IPS DF 4.7 (cell line): ENCODE data around the gene SARS2.
"Not testable (repeated sequence)": the region's sequence is repeated elsewhere in the genome, so short reads cannot be mapped to it uniquely, and the experiment has no call there.

Experiments used
- DNase-seq: peaks from one replicate; pipeline ENCODE4 v3.0.0-alpha.2; 2013; ENCODE audit warnings: low spot score; ENCODE audit errors: extremely low read depth

SARS2 gene

DNA sequence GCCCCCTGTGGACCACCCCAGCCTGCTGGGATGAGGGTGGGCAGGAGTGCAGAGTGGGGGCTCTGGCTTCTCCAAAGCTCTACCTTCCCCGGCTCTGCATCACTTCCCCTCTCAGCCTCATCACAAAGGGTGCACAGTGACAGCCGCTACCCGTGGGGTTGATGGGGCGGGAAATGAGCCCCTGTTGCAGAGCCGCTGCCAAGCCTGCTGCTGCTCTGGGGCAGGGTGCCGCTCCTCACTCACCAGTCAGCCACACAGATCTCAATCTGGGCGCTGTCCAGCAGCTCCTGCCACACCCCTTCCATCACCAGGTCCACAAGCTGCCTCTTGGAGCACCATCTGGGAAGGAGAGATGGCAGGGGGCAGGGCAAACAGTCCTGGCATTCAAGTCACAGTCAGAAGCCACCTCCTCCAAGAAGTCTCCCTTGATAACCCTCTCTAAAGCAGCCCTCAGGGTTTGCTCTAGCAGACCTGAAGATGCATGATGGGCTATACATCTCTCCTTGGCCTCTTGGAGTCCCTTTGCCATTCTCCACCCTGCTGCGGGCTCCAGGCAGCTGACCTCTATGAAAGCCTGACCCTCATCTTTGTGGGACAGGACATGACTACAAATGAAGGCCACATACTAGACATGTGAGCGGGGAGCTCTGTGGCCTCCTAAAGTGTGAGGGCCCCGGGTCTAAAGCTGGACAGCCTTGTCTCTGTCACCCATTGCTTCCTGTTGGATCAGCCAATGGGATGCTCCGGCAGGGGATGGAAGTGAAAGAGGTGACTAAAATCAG is 15.9 kb upstream of the SARS2 start:
- no peak for DNase-seq

DNA sequence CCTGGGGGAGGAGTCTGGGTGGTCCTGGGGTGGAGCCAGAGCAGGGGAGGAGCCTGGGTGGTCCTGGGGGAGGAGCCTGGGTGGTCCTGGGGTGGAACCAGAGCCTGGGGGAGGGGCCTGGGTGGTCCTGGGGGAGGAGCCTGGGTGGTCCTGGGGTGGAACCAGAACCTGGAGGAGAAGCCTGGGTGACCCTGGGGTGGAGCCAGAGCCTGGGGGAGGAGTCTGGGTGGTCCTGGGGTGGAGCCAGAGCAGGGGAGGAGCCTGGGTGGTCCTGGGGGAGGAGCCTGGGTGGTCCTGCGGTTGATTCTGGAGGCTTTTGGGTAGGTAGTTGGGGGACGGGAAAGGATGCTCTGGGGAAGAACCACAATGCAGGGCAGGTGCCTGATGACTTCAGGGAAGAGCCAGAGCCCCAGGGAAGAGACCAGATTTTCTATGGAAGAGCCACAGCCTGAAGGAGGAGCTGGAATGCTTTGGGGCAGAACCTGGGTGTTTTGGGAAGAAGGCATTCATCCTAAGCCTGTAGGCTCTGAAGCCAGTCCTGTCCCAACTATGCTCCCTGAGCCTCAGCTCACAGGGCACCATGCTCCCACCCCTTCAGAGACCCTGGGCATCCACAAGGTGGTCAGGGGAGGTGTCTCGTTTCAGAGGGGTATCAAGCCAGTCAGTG is 15.1 kb upstream of the SARS2 start:
- DNase-seq = no peak

DNA sequence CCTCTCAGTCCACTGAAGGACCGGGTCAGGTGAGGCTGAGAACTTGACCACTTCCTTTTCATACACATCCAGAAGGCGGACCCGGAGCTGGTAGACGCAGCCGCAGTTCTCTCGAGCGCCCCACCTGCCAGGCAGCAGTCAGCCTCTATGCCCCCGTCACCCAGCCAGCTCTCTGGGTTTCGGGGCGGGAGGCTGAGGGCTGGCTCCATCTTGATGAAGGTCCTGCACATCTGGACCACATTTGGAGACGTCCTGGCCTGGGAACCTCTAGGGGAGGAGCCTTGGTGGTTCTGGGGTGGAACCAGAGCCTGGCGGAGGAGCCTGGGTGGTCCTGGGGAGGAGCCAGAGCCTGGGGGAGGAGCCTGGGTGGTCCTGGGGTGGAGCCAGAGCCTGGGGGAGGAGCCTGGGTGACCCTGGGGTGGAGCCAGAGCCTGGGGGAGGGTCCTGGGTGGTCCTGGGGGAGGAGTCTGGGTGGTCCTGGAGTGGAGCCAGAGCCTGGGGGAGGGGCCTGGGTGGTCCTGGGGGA is 14.5 kb upstream of the SARS2 start:
- DNase-seq = no peak

DNA sequence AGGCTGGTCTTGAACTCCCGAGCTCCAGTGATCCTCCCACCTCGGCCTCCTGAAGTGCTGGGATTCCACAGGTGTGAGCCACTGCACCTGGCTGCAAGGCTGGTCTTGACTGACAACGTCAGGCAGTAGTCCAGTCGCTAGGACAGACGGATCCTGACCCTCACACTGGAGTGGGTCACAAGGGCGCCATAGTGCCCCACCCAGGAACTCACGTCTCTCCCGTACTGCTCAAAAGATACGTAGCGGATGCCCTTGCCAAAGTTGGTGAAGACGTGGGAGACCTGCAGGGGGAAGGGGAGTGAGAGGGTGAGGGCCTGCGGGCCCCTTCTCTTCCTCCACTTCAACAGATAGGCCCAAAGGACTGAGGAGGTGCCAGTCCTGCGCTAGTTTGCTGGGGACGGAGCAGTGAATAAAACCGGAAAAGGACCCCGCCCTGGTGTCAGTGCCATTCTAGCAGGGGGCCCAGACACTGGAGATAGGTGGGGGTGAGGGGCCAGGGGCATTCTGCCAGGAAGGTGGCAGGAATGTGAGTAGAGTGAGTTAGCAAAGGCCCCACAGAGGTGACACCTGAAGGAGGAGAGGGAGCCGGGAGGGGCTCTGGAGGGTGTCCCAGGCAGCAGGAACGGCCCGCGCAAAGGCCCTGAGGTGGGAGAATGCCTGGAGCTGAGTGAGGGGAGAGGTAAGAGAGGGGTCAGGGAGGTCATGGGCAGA is 12.1 kb upstream of the SARS2 start:
- no peak for DNase-seq

DNA sequence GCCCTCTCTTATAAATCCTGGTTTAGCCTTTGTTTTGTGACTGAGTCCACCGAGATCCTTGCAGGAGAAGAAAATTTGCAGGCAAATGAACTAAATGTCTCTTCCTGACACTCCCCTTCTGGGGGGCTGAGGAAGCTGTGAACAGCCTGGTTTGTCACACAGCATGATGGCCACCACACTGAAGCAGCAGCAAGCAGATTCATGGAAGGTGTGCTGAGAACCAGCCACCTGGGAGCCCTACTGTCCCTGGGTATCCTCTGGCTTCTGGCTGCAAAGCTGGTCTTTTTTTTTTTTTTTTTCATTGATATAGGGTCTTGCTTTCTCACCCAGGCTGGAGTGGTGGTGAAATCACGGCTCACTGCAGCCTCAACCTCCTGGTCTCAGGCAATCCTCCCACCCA is 11.4 kb upstream of the SARS2 start:
- DNase-seq = no peak

DNA sequence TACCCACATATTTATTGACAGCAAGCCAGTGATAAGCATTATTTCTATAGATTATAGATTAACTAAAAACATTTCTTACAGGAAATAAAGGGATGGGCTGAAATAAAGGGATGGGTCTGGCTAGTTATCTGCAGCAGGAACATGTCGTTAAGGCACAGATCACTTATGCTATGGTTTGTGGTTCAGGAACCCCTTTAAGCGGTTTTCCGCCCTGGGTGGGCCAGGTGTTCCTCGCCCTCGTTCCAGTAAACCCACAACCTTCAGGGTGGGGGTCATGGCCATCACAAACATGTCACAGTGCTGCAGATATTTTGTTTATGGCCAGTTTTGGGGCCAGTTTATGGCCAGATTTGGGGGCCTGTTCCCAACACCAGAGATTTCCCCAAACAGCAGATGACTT is 10.9 kb upstream of the SARS2 start:
- not testable (repeated sequence) for DNase-seq

DNA sequence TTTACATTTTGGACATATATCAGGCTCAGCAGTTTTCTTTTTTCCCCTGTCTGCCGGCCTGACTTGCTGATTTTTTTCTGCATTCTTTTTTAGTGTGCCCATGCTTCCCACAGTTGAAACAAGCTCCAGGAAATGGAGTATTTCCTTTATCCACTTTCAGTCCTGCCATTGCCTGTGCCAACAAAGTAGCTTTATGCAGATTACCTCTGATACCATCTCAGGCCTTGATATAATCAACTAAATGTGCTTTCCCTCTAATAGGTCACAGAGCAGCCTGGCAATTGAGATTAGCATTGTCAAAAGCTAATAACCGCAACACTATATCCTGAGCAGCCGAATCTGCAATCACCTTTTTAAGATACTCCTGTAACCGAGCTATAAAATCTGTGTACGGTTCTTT is 9.4 kb upstream of the SARS2 start:
- no peak for DNase-seq

DNA sequence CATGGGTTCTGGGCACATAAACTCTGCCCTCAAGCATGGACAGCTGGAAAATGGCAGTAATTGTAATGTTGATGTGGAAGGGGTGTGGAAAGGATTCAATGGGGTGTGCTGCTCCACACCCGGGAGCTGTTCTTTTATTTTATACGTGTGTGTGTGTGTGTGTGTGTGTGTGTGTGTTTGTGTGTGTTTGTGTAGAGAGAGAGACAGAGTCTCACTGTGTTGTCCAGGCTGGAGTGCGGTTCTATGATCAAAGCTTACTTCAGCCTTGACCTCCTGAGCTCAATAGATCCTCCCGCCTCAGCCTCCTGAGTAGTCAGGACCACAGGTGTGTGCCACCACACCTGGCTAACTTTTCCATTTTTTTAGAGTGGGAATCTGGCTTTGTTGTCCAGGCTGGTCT is 3.0 kb upstream of the SARS2 start:
- DNase-seq = no peak

DNA sequence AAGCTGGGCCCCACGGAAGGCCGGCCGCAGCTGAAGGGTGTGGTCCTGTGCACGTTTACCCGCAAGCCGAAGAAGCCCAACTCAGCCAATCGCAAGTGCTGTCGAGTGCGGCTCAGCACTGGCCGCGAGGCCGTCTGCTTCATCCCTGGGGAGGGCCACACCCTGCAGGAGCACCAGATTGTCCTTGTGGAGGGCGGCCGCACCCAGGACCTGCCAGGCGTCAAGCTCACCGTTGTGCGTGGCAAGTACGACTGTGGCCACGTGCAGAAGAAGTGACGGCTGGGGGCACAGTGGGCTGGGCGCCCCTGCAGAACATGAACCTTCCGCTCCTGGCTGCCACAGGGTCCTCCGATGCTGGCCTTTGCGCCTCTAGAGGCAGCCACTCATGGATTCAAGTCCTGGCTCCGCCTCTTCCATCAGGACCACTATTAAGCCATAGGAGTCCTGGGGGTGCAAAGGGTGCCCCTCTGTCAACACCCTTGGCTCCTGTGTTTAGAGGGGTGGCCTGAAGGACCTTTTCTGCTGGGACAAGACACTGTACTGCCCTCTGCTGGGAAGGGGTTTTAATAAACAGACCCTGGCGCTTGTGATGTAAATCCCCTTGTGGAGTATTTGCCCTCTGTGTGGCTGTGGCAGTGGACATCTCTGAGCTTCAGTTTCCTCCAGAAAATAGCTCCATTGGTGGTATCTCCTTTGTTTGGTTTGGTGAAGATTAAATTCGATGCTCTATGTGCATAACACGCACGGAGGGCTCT is 2.0 kb upstream of the SARS2 start:
- no peak for DNase-seq

DNA sequence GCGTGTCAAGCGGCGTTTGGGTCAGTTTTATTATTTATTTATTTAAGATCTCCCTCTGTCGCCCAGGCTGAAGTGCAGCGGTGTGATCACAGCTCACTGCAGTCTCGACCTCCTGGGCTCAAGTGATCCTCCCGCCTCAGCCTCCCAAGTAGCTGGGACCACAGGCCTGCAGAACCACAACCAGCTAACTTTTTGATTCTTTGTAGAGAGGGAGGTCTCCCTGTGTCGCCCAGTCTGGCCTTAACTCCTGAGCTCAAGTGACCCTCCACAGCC is 894 bp upstream of the SARS2 start:
- DNase-seq = no peak

DNA sequence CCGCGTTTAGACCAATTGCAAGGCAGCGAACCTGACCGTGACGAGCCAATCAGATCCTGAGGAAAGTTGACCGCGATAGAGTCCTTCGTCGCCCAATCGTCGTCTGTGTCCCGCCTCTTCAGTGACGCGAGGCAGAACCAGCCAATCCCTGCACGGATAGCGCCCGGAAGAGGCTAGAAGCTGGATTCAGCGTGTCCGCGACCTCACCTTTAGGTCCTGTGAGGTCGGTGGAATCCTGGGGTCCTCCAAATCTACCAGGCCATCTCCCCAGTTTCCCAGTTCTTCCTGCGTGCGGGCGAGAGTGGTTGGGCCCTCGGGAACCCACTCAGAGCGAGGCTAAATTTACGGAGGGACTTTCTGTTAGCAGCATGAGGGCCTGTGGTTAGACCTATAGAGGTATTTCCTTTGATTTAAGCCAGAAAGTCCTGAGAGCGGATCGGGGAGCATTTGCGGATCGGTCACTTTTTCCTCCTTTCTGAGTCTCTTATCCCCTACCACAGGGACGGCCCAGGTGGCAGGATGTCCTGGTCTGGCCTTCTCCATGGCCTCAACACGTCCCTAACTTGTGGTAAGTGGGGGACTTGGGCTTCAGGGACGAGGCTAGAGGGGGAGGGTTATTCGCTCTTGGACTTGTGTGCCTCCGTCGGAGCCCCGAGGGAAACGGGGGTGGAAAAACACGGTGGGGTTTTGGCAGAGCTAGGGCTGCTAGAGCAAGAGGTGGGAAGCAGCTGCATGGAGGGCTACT is 385 bp upstream of the SARS2 start, which contains the start of gene MRPS12:
TSS of gene MRPS12 (plus strand) at position 169 of the 745 bp plus-strand sequence. CDS start at position 520, 351 bp downstream.
- peak; percentile 98 for DNase-seq

DNA sequence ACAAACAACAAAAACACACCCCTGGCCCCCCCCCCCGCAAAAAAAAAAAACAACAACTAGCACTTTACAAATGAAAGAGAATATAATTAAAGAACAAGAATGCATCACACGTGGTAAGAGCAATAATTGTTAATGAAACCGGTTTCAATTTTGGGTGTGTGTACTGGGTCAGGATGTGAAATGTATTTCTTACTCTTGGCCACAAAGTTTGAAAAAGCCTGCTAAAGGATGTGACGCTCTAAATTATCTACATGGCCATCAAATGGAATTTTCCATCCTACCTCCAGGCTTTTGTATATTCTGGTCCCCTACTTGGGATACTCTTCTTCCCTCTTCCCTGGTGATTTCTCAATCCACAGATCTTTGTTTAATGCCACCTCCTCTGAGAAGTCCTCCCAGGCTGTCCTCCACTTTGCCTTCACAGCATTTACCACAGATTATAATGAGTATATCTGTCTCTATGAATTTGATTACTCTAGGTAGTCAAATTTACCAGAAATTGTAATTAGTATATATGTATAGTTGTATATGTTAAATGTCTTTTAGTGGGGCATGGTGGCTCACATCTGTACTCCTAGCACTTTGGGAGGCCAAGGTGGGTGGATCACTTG is 2.1 kb downstream of the SARS2 start:
- DNase-seq = no peak

DNA sequence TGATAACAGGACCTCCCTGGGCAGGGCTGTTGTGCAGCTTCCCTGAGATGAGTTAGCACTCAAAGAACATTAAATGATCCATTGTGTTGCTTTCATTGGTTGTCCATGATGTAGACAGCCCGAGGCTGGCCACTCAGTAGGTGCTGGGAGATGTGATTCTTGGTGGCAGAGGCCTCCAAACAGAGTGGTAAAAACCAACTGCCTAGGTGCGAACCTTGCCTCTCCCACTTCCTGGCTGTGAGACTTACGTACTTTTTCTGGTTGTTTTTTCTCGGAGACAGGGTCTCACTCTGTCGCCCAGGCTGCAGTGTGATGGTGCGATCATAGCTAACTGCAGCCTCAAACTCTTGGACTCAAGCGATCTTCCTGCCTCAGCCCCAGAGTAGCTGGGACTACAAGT is 6.2 kb downstream of the SARS2 start:
- no peak for DNase-seq

DNA sequence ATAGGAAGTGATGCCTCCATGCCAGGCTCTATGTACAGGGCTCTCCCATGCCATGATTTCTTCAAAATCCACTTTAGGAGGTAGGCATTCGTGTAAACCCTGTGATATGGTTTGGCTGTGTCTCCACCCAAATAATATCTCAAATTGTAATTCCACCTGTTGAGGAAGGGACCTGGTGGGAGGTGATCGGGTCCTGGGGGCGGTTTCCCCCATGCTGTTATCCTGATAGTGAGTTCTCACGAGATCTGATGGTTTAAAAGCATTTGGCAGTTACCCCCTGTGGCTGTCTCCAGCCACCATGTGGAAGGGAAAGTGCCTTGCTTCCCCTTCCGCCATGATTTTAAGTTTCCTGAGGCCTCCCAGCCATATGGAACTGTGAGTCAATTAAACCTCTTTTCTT is 8.1 kb downstream of the SARS2 start:
- DNase-seq = no peak

DNA sequence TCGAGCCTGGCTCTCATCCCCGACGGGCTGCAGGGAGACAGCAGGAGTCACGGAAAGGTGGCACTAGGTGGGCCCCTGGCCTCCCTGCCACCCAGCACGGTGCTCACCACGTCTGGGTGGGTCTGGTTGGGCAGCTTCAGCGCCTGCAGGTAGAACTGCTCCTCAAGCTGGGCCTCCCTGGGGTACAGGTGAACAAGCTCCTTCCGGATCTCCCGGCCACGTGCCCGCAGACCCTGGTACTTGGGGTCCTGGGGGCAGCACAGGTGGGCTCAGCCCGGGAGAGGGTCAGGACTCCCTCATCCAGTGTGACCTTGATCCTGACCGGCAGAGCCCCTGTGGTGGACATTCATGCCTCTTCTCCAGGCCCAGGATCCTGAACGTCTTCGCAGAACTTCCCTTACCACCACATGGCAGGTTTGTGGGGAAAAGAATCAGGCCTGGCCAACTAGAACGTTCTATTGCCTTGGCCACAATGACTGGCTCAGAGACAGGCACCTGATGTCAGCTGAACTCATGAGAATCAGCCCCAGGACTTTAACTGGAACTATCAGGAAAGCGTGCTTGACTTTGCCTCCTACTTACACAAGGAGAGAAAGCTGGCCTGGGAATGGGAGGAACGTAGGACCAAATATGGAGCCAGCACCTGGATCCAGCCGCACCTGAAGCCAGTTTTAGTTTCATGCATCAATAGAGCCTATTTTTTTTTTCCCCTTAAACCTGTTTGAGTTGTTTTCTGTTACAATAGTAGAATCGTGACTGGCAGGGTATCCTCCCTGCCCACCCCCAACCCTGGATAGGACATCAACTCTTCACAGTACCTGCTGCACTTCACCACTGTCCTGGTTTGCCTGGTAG is 8.9 kb downstream of the SARS2 start:
- DNase-seq = no peak

DNA sequence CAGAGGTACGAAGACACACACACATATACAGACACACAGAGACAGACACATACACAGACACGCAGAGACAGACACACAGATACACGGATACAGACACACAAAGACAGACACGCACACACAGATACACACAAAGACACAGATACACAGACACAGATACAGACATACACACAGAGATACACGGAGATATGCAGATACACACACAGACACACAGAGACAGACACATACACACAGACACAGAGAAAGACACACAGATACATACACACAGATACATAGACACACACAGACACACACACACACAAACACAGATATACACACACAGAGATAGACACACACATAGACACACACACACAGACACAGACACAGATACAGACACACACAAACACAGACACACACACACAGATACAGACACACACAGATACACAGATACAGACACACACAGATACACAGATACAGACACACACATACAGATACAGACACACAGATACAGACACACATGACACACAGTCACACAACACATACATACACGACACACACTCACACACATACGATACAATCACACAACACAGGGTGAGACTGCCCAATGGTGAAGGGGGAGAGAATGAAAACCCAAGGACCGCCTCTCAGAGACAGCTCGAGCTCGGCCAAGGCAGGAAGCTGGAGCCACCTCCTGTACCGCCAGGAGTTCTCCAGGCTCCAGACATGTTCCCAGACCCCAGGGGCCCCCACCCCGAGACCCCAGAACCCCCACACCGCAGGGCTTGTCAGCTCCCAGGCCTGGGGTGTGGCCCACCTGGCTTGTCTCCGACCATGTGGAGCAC is 9.8 kb downstream of the SARS2 start:
- DNase-seq = no peak

DNA sequence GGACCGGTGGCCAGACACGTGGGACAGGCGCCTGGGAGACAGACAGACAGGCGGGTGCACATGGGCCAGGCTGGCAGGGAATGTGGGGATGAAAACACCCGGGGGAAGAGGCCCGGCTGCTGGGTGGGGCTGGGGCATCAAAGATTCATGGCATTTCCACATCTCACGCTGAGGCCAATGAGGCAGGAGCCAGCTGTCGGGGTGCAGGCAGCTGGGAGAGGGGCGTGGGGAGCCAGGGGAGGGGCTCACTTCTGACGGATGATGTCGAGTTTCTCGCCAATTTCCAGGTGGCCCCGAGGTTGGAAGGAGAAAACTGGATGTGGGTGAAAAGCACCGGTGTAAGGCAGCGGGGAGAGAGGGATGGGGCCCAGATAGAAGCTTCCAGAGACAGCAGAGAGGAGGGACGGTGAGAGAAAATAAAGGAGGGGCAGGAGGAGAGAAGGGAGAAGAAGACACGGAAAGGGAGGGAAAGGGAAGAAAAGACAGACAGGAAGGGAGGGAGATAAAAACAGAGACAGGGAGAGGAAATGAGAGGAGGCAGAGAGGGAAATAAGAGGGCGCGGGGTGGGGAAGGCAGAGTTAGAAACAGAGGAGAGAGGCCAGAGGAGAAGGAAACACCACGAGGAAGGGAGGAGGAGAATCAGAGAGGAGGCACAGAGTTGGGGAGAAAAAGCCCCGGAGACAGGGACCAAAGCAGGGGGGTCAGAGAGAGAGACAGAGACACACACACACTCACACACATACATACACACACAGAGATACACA is 10.5 kb downstream of the SARS2 start:
- DNase-seq = no peak

DNA sequence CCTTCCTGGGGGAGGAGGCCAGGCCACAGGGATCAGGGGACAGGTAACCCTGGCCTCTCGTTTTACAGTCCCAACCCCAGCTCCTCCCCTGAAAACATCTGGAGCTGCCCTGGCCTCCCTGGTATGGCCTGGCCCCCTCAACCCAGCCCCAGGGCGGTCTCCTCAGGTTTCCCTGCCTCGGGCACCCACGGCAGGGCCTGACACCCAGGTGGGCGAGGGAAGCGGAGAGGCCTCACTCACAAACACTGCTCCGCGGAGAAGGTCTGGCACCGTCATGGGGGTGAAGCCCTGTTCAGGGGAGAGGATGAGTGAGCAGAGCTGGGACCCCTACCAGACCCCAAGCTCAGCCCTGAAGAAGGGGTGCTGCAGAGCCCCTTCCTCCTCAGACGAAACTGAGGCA is 12.0 kb downstream of the SARS2 start:
- DNase-seq = no peak
